ENCODE data around the gene ATP8A1. TPM values are rescaled to one million over a fixed set of nuclear protein-coding genes. Genes with fewer than 3 reads are reported as not detected.

Gene ATP8A1
- total RNA-seq, 1 donor from 2014 or later = 32.3 TPM

DNA sequence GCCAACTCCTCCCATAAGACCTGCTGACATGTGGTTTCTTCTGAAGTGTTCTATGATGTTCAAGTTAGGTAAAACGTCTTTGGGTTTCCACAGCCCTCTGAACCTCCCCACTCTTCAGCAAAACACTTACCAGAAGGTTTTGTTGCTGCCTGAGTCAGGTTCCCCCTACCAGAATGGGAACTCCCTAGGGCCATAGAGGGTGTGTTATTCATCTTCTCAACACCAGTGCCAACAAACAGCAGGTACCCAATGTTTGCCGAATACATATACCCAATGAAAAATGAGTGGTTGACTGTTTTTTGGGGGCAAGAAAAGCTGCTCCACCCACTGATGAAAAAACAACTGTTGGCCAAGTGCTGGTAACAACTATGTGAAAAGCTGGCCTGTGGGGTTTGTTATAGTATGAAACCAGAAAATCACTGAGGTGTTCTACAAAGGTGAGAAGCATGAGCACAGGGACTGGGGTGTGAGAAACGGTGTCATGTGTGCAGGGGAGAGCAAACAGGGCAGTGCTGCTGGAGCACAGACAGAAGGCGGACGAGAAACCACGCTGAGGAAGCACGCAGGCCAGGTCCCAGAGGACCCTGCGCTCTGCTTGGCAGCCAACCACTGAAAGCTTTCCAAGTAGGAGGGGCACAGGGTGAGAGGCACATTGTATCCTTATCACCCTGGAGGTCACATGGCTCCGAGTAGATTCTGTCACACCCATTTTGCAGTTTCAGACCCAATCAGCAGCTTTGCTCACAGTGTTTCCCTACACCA, 28.8 kb downstream of the ATP8A1 start:
- peak in 1 of 2 donors; percentile 17 for DNase-seq (ENCODE audit: low read depth in 2 of 2)

DNA sequence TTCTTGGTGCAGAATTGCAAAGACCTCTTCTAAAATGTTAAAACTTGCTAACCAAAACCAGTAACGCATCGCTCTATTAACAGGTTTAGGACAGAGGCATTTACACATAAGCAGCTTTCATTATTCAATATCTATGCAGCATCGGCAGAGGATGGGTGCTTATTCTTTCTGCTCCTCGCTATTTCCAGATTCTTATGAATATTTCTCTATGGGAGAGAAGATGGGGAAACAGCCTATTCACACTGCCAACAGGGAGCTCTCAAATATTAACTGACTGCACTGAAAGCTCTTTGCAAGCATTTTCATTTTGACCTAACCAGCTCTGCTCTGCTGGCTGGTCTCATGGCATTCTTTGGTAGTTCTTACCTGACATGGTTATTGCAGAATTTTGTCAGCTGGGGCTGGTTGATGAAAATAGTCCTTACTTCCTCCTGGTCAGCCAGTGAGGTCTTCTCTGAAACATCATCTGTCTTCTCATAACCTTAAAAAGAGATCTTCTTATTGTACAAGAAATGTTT, 30.2 kb downstream of the ATP8A1 start:
- DNase-seq (ENCODE audit: low read depth in 2 of 2) = no peak

- DNase-seq (ENCODE audit: low read depth in 2 of 2) = no peak
Observed at GRCh38 chr4:42625329-42625728, 31.6 kb downstream of the ATP8A1 start.

GRCh38 chr4:42624551-42624950, 32.4 kb downstream of the ATP8A1 start:
- DNase-seq (ENCODE audit: low read depth in 2 of 2) = no peak

DNA sequence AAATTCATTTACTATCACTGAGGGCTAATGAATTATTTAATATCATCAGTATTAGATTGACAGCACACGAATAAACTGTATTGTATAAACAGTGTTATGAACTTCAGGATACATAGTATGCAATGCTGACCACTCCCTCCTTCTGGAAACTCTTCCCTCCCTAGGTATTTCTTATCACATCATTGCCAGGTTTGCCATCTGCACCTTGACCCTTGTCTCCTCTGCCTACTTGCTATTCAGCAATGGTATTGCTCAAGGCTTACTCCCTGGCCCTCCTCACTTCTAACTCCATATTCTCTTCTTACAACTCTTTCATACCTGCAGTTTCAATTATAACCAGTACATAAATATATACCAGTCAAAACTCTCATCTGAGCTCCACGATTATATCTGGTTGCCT, 38.9 kb downstream of the ATP8A1 start:
- DNase-seq (ENCODE audit: low read depth in 2 of 2) = no peak

- no peak for DNase-seq (ENCODE audit: low read depth in 2 of 2)
Observed at GRCh38 chr4:42617030-42617429, 39.9 kb downstream of the ATP8A1 start.

DNA sequence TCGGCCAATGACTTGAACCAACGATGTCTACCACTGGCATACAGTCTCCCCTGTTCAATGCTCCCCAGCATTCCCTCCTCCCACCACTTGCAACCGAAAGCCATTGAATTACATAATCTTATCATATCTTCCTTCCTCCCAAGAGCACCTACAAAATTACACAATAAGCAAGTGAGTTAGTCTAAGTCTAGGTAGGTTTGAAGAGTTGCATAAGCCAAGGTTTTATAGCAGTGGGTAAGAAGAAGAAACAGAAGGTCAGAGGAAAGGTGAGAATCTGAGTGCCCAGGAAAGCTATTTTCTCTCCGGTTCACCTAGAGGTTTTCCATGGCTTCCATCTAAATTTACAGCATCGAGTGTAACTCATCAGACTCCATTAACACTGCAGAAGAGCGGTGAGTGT, 40.3 kb downstream of the ATP8A1 start:
- no peak for DNase-seq (ENCODE audit: low read depth in 2 of 2)

GRCh38 chr4:42615131-42615763, 41.7 kb downstream of the ATP8A1 start:
- DNase-seq (ENCODE audit: low read depth in 2 of 2) = no peak

DNA sequence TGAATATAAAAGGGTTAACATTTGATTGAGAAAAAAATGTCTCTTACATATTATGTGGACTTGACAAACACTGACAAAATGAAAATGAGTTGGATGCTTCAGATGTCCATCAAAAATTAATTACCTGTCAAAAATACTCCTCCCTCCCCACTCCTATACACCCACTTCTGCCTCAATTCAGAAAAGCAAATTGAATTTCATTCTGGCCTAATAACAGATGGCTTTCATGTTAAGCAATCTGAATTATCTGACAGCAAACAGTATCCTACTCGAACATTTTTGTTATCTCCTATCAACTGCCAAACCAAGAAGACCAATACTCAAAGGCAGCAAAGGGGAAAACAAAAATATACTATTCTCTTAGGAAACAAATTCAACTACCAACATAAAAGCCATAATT, 44.0 kb downstream of the ATP8A1 start:
- DNase-seq (ENCODE audit: low read depth in 2 of 2) = no peak

DNA sequence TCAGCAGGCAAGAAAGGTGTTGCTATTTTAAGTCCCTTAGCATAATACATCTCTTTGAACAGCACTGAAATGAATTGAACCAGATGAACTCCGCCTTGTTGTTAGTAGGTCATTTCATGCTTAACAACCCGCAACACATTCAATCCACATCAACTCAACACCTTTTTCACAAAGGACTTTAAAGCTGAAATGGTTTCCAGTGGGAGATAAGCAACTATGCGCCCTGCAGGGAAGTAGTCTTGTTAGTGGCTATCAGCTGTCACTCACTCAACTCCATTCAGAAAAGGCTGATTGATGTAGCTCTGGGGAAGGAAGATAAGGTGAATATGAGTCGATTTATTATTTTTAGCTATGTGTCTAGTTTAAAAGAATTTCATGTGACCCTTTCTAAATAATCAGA, 46.0 kb downstream of the ATP8A1 start:
- no peak for DNase-seq (ENCODE audit: low read depth in 2 of 2)

- DNase-seq (ENCODE audit: low read depth in 2 of 2) = no peak
Observed at GRCh38 chr4:42609051-42609450, 47.9 kb downstream of the ATP8A1 start.

GRCh38 chr4:42608551-42608950, 48.4 kb downstream of the ATP8A1 start:
- no peak for DNase-seq (ENCODE audit: low read depth in 2 of 2)

GRCh38 chr4:42607011-42607726, 49.7 kb downstream of the ATP8A1 start:
- DNase-seq (ENCODE audit: low read depth in 2 of 2) = peak in 1 of 2 donors; percentile 11

DNA sequence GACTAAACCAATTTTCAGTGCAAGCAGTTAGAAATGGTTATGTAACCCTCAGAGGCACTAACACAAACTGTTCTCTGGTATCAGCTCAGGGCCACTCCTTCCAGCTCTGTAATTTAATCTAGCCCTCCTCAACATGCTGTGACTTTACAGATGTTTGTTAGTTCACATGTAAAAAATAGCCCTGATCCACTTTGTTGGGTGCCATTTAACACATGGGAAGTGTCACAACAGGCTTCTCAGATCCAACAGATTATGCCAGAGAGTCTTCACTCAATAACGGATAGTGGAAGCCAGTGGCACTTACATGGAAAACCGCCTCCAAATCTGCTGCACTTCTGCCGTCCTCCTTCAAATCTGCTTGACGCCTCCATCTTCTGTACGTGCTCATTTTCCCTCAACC, 51.6 kb downstream of the ATP8A1 start:
- DNase-seq (ENCODE audit: low read depth in 2 of 2) = no peak

DNA sequence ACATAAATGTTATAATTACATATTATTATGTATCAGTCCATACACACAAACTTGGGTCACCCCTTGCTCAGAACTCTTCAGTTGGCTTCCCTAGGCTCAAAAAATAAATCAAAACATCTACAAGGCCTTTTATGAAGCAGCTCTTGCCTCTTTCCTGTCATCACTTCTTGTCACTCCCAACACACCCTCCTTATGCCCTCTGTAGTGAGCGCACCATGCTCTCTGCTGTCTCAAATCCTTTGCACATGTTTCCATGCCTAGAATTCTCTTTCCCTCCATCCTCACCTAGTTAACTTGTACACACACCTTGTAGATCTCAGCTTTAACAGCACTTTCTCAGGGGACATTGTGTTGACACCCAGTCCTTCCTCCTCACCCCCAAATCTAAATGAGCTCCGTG, 53.0 kb downstream of the ATP8A1 start:
- DNase-seq (ENCODE audit: low read depth in 2 of 2) = no peak

DNA sequence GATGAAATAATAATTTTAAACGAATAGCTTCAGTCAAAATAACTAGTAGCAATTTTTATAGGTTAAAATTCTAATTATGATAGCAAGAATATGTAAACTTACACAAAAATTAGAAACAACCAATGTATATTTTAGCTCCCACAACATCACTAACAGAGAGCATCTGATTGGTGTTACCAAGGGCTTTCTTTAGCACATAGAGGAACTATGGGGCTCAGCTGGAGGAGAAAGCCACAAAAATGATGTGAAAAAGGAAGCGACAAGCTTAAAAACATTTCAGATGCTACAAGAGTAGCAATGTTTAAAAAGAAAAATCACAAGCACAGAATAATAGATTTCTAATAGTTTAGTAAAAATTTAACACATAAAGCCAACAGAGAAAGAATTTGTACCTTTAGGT, 56.3 kb downstream of the ATP8A1 start:
- no peak for DNase-seq (ENCODE audit: low read depth in 2 of 2)

DNA sequence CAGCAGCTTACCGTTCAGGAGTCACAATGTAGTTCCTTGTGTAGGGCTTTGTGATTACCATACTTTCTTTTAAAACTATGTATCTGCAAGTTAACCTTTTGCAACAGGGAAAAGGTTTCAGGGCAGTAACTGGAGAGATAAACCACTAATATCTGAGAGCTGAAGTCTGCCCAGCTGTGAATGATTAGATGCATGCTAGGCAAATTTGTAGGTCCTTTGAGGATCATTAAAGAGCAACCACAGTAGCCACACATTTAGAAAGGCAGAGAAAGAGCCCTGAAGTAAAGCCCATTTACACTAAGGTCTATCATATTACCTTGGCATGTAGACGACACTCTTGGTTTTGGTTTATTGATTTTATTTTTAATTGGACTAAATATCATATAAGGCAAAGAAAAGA, 60.0 kb downstream of the ATP8A1 start:
- DNase-seq (ENCODE audit: low read depth in 2 of 2) = no peak

DNA sequence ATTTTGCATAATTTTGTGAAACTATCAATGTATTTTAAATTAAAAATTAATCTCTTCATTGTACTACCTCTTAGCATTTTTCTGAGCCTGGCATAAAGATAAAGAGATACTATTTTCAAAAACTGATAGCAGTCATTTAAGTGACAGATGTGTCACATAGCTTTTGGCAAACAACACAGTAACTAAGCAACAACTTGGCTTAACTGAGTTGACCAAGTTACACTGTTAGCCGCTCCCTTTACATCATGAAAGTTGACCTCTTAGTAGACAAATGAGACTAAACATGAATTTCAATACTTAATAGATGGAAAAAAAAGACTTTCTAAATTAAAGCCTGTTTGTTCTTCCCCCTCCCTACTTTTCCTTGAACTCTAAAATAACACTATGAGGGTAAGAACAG, 62.0 kb downstream of the ATP8A1 start:
- DNase-seq (ENCODE audit: low read depth in 2 of 2) = no peak

- DNase-seq (ENCODE audit: low read depth in 2 of 2) = no peak
Observed at GRCh38 chr4:42588909-42589308, 68.0 kb downstream of the ATP8A1 start.

- DNase-seq (ENCODE audit: low read depth in 2 of 2) = no peak
Observed at GRCh38 chr4:42586775-42587174, 70.1 kb downstream of the ATP8A1 start.

DNA sequence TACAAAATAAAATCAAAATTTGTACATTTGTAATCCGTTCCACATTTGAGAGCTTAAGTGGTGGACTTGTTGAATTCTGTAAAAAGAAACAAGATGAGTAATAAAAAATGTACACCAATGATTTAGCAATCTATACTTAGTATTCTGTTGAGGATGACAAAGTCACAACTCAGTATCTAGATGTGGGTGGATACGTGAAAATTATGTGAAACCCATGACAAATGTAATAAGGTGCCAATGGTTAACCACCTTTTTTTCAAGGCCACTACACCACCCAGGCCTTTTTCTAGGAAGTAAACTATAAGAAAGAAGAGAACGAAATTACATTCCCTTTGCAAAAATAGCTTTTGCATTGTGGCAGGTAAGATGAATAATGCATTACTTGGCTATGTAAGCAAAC, 77.0 kb downstream of the ATP8A1 start:
- DNase-seq (ENCODE audit: low read depth in 2 of 2) = no peak

- DNase-seq (ENCODE audit: low read depth in 2 of 2) = no peak
Observed at GRCh38 chr4:42578187-42578586, 78.7 kb downstream of the ATP8A1 start.

All from lung microvascular endothelial cell (primary cell).